Left kidney (tissue), 8 donors: ENCODE measurements around the gene CADPS. TPM values are rescaled to one million over a fixed set of nuclear protein-coding genes. Genes with fewer than 3 reads are reported as not detected.

Experiments
- DNase-seq: peaks from one replicate; pipeline ENCODE4 v3.0.0-alpha.2; 2013
- long read RNA-seq, 8 donors: transcript quantifications; one replicate each; lab custom pipeline, GENCODE V29; 2026
- polyA plus RNA-seq: library from polyadenylated mRNA; unstranded; fragments of 120-200 nt; gene quantifications from one replicate; pipeline ENCODE4 v1.2.1, GENCODE V29; 2013; ENCODE audit not compliant: insufficient read length

The CADPS gene
- 5.0 TPM for polyA plus RNA-seq
- long read RNA-seq, donor 1: 0 reads
- long read RNA-seq, donor 2: 0 reads
- long read RNA-seq, donor 3: 0 reads
- long read RNA-seq, donor 4: 0 reads
- long read RNA-seq, donor 5: 0 reads
- long read RNA-seq, donor 6: 0 reads
- long read RNA-seq, donor 7: 0 reads
- long read RNA-seq, donor 8: 0 reads

- no peak for DNase-seq
Observed at GRCh38 chr3:62874711-62875557, at the start of gene CADPS. TSS of gene CADPS (minus strand) at chr3:62875416. CDS start at chr3:62875029, 387 bp downstream.

GRCh38 chr3:62923066-62923465, 47.9 kb upstream of the CADPS start:
- DNase-seq: no peak

GRCh38 chr3:62922326-62922725, 47.1 kb upstream of the CADPS start:
- DNase-seq: no peak

DNA sequence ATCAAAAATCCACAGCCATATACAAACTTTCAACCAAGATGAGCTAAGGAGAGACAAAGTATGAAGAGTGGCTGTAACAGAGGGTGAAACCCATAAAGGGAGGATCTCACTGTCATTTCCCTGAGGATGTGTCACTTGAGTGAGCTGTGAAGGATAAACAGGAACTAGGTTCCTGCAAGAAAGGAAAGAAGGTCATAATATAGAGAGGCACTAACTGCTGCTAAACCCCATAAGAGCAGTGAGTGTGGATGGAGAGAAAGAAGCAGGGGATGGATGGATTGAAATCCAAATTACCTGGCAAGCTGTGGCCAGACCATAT, 45.2 kb upstream of the CADPS start:
- no peak for DNase-seq

DNA sequence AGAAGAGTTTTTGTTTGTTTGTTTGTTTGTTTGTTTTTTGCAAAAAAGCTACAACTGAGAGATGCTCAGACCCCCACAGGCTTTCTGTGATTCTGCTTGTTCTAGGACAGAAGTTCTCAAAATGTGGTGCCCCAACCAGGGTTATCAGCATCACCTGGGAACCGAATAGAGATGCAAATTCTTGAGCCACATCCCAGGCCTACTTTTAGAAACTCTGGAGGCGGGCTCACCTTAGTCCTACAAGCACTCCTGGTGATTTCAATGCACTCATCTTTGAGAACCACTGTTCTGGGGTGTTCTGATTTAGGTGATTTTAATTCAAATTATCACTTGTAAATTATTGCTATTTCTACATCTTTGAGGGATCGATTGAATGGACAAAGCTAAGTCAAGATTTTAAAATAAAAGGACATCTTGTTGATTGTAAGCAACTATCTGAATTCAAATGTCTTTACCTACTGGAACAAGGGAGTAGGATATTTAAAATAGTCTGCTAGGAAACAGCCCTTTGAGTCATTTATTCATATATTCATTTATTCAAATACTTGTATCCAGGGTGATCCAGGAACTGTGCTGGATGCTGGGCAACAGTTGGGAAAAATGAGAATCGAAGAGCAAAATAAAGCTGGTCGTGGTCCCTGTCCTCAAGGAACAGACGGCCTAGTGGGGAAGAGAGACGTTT, 44.7 kb upstream of the CADPS start:
- DNase-seq: no peak

DNA sequence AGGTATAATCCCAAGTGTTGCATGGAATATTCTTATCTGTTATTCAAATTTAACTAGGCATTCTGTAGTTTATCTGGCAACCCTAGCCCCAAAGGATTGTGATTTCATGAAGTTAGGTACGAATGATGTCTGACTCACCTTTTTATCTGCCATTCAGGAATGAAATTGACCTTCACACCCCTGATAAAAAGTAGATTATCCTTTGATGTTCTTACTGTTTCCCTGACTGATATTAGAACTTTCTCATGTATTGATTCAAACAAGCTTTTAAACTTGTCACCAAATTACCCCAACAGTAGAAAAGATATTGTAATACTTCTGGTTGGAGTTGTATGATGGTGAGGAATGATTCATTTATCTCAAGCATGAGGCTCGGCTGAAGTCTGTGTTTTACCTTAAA, 43.6 kb upstream of the CADPS start:
- no peak for DNase-seq

DNA sequence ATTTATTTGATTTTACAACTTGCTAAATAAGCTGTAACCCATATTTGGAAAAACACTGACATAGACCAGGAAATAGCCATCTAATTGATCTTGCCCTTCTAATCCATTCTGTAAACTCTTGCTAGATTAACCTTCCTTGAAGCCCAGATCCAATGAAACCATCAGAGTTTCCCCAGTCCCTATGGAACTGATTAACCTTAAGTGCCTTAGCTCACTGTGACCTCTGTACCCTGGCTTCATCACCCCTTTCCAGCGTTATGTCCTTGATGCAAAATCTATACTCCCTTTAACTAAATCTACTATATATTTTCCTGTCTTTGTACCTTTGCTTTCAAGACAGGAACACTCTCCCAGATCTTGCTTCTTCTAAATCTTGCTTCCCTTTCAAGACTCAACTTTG, 42.9 kb upstream of the CADPS start:
- DNase-seq: no peak

DNA sequence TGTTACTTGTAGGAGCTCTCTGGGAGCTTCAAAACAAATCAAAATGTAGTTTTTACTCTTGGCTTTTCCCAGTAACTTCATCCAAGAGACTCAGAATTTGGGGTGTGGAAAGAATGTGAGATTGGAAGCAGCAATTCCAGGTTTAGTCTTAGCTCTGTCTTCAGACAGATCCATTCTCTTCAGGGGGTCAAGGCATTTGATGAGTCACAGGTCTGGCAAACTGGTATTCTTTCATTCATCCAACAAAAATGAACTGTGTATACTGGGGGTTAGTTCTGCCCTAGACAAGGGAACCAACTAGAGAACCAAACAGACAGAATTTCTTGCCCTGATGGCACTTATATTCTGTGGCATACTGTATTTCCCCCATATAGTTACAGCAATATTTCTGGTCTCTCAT, 36.3 kb upstream of the CADPS start:
- no peak for DNase-seq

DNA sequence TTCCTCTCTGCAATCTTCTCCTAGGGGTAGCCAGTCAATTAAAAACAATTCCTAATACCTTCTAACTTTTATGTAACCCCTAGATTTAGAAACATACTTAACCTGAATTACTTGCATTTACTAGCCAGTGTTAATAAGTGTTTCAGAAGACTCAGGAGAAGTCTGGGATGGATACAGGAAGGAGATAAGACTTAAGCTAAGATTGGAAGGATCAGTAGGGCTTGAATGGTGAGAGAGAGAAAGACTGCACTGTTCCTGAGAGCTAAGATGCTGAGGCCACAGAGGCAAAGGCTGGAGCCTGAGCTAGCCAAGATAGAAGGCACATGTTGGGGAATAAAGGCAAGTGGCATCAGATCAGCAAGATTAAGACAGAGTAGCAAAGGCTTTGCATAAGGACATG, 30.1 kb upstream of the CADPS start:
- no peak for DNase-seq

GRCh38 chr3:62898530-62899496, 23.6 kb upstream of the CADPS start:
- no peak for DNase-seq

DNA sequence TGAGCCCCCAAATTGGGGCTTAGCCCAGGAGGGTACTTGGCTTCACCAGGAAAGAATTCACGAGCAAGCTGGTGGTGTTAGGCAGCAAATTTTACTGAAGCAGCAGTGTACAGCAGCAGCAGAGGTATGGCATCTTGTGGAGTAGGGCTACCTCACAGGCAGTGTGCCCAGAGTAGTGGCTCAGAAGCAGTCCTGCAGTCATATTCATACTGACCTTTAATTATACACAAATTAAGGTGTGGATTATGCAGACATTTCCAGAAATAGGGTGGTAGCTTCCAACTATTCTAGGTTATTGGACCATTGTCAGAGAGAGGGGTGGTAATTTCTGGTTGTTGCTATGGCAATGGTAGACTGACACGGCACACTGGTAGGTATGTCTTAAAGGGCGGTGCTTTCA, 20.7 kb upstream of the CADPS start:
- DNase-seq: no peak

GRCh38 chr3:62892951-62893350, 17.7 kb upstream of the CADPS start:
- DNase-seq: no peak

DNA sequence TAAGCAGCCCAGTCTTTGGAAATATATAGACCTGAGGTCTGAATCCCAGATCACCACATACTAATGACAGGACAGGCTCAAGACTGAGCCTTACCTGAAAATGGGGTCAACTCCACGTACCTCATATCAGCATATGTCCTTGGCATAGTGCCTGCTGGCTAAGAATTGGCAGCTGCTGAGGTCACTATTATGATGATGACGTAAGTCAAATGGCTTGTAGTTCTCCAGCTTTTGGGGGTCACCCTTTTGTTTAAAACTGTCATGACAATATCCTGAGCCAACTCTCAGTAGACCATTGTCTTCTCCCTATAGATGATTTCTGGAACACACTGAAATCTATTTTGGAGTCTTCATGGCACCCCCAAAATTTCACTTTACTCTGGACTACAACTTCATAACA, 16.8 kb upstream of the CADPS start:
- no peak for DNase-seq

GRCh38 chr3:62888778-62889177, 13.6 kb upstream of the CADPS start:
- no peak for DNase-seq

DNA sequence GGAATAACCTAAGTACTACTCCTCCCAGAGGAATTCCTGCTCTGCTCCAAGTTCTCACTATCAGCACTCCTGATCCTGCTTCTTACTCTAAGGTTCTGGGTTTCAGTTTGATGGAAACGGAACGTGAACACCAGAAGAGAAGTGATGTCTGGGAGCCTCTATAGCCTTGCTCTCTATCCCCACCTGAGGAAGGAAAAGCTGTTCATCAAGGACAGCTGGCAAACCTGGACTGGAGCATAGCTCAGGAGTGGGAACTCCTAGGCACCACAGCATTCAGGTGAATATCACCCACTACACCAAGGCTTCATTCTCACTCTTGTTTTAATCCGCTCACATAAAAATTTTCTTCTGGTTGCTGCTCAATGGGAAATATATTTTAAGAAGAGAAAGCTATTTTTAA, 13.0 kb upstream of the CADPS start:
- DNase-seq: no peak

GRCh38 chr3:62885136-62885535, 9.9 kb upstream of the CADPS start:
- DNase-seq: no peak

- DNase-seq: no peak
Observed at GRCh38 chr3:62884096-62884870, 9.1 kb upstream of the CADPS start.

DNA sequence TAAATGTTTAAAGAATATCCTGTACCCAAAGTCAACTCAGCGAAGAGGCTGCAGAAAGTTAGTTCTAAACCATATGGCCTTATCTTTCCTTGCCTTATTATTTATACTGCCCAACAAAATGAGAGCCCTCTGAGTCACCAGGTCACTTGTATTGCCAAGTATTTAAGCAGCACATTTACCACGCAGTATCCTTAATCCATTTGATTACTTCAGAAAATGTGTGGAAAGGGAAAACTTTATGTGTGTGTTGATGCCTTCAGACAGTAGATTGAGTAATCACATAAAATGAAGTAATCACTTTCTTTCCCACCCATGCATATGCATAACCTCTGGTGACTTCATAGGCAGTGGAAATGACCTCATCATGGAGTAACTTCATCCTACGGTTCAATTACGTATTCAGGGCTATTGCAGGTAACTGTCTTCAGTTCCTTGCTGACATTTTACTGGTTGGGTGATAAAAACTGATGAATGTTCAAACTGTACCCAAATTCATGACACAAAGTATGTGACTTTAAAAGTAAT, 7.5 kb upstream of the CADPS start:
- no peak for DNase-seq

- peak; percentile 81 for DNase-seq
Observed at GRCh38 chr3:62876064-62876463, 848 bp upstream of the CADPS start.

- no peak for DNase-seq
Observed at GRCh38 chr3:62875558-62876002, 364 bp upstream of the CADPS start.
